ENCODE measurements around the gene NECTIN4. TPM values are rescaled to one million over a fixed set of nuclear protein-coding genes. Genes with fewer than 3 reads are reported as not detected.
A peak's percentile ranks its signal among the peaks of the same experiment; 100 is the strongest.

Gene NECTIN4
- total and polyA plus RNA-seq, 10 of the 15 experiments (the other 5 are each of a cell fraction or from before 2014, with no cell fraction given), result 2.8 to 8.7 (median 3.7) TPM

GRCh38 chr1:161038523-161039153 lies 50.7 kb downstream of the NECTIN4 start, which contains the start of gene TSTD1 (continued):
- TF ChIP-seq PKNOX1 (IDR thresholded peaks at IDR 0.05), result no peak
- TF ChIP-seq, protein P1, sequence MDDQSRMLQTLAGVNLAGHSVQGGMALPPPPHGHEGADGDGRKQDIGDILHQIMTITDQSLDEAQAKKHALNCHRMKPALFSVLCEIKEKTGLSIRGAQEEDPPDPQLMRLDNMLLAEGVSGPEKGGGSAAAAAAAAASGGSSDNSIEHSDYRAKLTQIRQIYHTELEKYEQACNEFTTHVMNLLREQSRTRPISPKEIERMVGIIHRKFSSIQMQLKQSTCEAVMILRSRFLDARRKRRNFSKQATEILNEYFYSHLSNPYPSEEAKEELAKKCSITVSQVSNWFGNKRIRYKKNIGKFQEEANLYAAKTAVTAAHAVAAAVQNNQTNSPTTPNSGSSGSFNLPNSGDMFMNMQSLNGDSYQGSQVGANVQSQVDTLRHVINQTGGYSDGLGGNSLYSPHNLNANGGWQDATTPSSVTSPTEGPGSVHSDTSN (IDR thresholded peaks at IDR 0.05; ENCODE audit: insufficient replicate concordance, low read depth, low read length), result no peak
- peak; percentile 84 to 100 for TF ChIP-seq EGR1 (IDR thresholded peaks at IDR 0.05; ENCODE audit: borderline replicate concordance in 1 of 2, low read depth in 2 of 2, low read length in 2 of 2)
- TF ChIP-seq POLR2AphosphoS5 (IDR thresholded peaks at IDR 0.05; ENCODE audit: low read length), result peak; percentile 77

DNA sequence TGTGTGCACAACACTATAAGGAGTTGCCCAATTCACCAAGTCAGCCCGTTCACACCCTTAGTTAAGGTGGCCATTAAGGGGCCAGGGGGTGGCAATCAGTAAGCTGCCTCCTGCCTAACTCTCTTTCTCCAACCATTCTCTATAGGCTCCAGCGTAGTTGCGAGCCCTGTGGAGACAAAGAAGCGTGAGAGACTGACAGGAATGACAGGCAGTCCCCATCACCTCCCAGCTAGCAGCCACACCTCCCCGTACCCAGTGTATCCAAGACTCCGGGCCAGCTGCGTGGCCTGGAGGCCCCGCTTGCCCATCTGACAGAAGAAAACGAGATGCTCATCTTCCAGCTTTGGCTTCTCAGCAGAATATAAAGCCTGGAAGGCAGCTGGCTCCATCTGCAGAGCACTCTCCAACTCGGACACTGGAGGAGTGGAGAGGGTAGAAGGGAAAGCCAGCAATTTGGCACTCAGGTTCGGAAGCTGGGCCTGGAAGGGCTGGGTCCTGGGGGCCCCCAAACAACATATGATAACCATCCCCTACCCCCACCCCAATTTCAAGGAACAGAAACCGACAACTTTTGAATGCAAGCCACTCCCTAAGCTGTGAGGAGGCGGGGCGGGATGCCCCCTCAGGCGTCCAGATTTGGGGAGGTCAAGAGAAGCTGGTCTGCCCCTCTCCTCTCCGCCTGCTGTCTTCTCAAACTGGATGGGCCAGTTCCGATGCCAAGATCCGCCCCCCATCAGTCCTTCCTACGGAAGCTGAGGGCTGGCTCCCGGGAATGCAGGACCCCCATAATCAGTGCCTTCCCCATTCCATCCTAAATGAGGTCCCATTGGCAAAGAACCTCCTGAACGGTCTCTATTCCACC lies 51.5 kb downstream of the NECTIN4 start:
- Histone ChIP-seq H3K27me3 (replicated peaks in 1 of 2; ENCODE audit: control insufficient read depth in 2 of 2, insufficient read depth in 2 of 2, low read length in 1 of 2) (no peaks in the 10 kb centered on the region), H4K20me1 (ENCODE audit: control insufficient read depth, insufficient read depth) (no peaks in the 10 kb centered on the region), H3K9ac (ENCODE audit: control insufficient read depth, insufficient read depth, low read length) (peak overlapping the region; percentile 41), H3K4me1 (ENCODE audit: control insufficient read depth, insufficient read depth, low read length) (peaks cover 12% of the 10 kb centered on the region), H3K27ac (ENCODE audit: control insufficient read depth, insufficient read depth) (peak overlapping the region; percentile 69), H3K9me3 (replicated peaks; ENCODE audit: control insufficient read depth, insufficient read depth, low read length) (no peaks in the 10 kb centered on the region), H3K4me3 (peak overlapping the region; percentile 87), H2AFZ (ENCODE audit: control insufficient read depth, low read depth, low read length) (no peak overlapping the region), H3K79me2 (ENCODE audit: control insufficient read depth, insufficient read depth, low read length) (peaks cover 7% of the 10 kb centered on the region), H3K36me3 (ENCODE audit: control insufficient read depth in 2 of 2, insufficient read depth in 2 of 2, low read length in 1 of 2) (peaks cover 22 to 29% of the 10 kb centered on the region in 2 experiments), H3K4me2 (ENCODE audit: control insufficient read depth, insufficient read depth) (peak overlapping the region; percentile 57)
- TF ChIP-seq EED (IDR thresholded peaks at IDR 0.05; ENCODE audit: low read depth), result peak; percentile 9; the same call in 1 of the 2 replicates
- no peak for TF ChIP-seq BCL11A (IDR thresholded peaks at IDR 0.05; ENCODE audit: low read depth, low read length)
- intact Hi-C loops (cut with micrococcal nuclease; ENCODE audit: unreplicated experiment), result no loop called here
- DNase-seq (ENCODE audit: low read depth, low spot score) (no peak), ATAC-seq (peak; percentile 4; the same call in 1 of the 3 replicates), FAIRE-seq (no peak)
- ChIA-PET SMC1A (ENCODE audit: uncharacterized antibody, unreplicated experiment) (interaction anchor here (0.8 to 6.3 kb wide), 8 partner anchors 9 to 84 kb away, joined by 3 to 51 read pairs (median 4); partner anchors contain the start of gene F11R), RAD21 (ENCODE audit: unreplicated experiment) (interaction anchor here (1.0 to 4.2 kb wide), 9 partner anchors 9 to 59 kb away, joined by 3 to 22 read pairs (median 9); partner anchors contain the start of genes ARHGAP30 and F11R), CTCF (interaction anchor here (0.9 to 11.1 kb wide), 10 partner anchors 9 to 118 kb away, joined by 3 to 181 read pairs (median 10); partner anchors contain the start of genes ARHGAP30, F11R and KLHDC9), POLR2A (interaction anchor here (0.5 to 2.2 kb wide), 11 partner anchors 9 to 330 kb away, joined by 3 to 21 read pairs (median 4); partner anchors contain the start of genes ARHGAP30 and F11R)
- no TSS peak for BruUV-seq (replicated peaks)
- 61% methylated on average over 21 of the region's 21 CpGs for WGBS (ENCODE audit: insufficient coverage, insufficient replicate concordance, low lambda C conversion rate, missing lambda C conversion rate)
- in situ Hi-C loops (cut with MboI), result no loop called here

Measured in GM12878 (cell line).